MCF 10A (cell line): ENCODE data around the gene CREBBP. TPM values are rescaled to one million over a fixed set of nuclear protein-coding genes. Genes with fewer than 3 reads are reported as not detected.

Experiments
- BruUV-seq: library from RNA; stranded (reverse); fragments of 400-500 nt; replicated peaks from 2 replicates; lab custom pipeline; 2021; lab: Mats Ljungman, UMichigan
- CTCF ChIA-PET: fragments of 300-600 bp; sonication (Branson Sonifier 250); formaldehyde crosslinking; extraction: SDS; loops from one replicate; lab custom pipeline; 2021; ENCODE audit warnings: antibody characterized with exemption, inconsistent platforms; lab: Yijun Ruan, JAX
- POLR2A ChIA-PET: fragments of 300-600, 350-650 bp; sonication (Branson Sonifier 250); formaldehyde crosslinking; extraction: SDS; loops from one replicate; lab custom pipeline; 2020; ENCODE audit warnings: antibody characterized with exemption, inconsistent platforms; lab: Yijun Ruan, JAX
- DNase-seq: peaks from one replicate; pipeline ENCODE4 v3.0.0-alpha.2; 2018; ENCODE audit not compliant: unreplicated experiment
- H3K27ac Mint-ChIP-seq: one replicate; pipeline ENCODE4 v1.8.0; 2022; ENCODE audit warnings: mild to moderate bottlenecking, low read depth, mixed read lengths; ENCODE audit not compliant: unreplicated experiment
- H3K27me3 Mint-ChIP-seq: one replicate; pipeline ENCODE4 v1.8.0; 2022; ENCODE audit warnings: mixed read lengths; ENCODE audit not compliant: insufficient read depth, unreplicated experiment
- H3K36me3 Mint-ChIP-seq: one replicate; pipeline ENCODE4 v1.8.0; 2022; ENCODE audit warnings: mild to moderate bottlenecking, moderate library complexity, mixed read lengths; ENCODE audit not compliant: insufficient read depth, unreplicated experiment
- H3K4me1 Mint-ChIP-seq: one replicate; pipeline ENCODE4 v1.8.0; 2022; ENCODE audit warnings: mixed read lengths; ENCODE audit not compliant: insufficient read depth, unreplicated experiment
- H3K4me3 Mint-ChIP-seq: one replicate; pipeline ENCODE4 v1.8.0; 2022; ENCODE audit warnings: mild to moderate bottlenecking, moderate library complexity, mixed read lengths; ENCODE audit not compliant: unreplicated experiment
- H3K9me3 Mint-ChIP-seq: one replicate; pipeline ENCODE4 v1.8.0; 2022; ENCODE audit warnings: mixed read lengths; ENCODE audit not compliant: unreplicated experiment
- CTCF ChIP-seq: fragments of 200-600 bp; IDR thresholded peaks from one replicate; pipeline ENCODE4 v1.8.0; 2022; ENCODE audit warnings: antibody characterized with exemption, mild to moderate bottlenecking; ENCODE audit not compliant: unreplicated experiment
- intact Hi-C: fragments of 100-400 bp; cut with micrococcal nuclease; formaldehyde crosslinking; loops from 2 replicates; pipeline ENCODE4 v1.14.1; 2022
- total RNA-seq: library from RNA; stranded (reverse); gene quantifications from 2 replicates; pipeline ENCODE4 v1.2.3, GENCODE V29; 2022

The CREBBP gene
- total RNA-seq, 1 experiment from 2014 or later = 74.0 TPM

GRCh38 chr16:3874794-3875692, 5.5 kb downstream of the CREBBP start:
- ChIA-PET CTCF (interaction anchor here (0.6 to 1.4 kb wide), 3 partner anchors 12 to 185 kb away, joined by 3 to 5 read pairs (median 3); no protein-coding TSS in a partner anchor), POLR2A (interaction anchor here (1.3 kb wide), 1 partner anchor 18 kb away, joined by 3 read pairs; no protein-coding TSS in a partner anchor)
- TF ChIP-seq CTCF = no peak
- Mint-ChIP-seq H3K4me3 (no peak overlapping the region), H3K36me3 (no peaks in the 10 kb centered on the region), H3K9me3 (no peaks in the 10 kb centered on the region), H3K27me3 (no peaks in the 10 kb centered on the region), H3K27ac (no peak overlapping the region), H3K4me1 (peaks cover 61% of the 10 kb centered on the region)
- intact Hi-C loops = no loop called here
- no peak for DNase-seq
- no TSS peak for BruUV-seq

GRCh38 chr16:3874242-3874641, 6.3 kb downstream of the CREBBP start:
- no peaks in the 10 kb centered on the region for H3K9me3 Mint-ChIP-seq

GRCh38 chr16:3873482-3874173, 6.9 kb downstream of the CREBBP start:
- Mint-ChIP-seq H3K9me3 (no peaks in the 10 kb centered on the region), H3K36me3 (peaks cover 6% of the 10 kb centered on the region), H3K4me1 (peaks cover 61% of the 10 kb centered on the region), H3K27me3 (no peaks in the 10 kb centered on the region), H3K4me3 (no peak overlapping the region), H3K27ac (no peak overlapping the region)
- DNase-seq = no peak
- ChIA-PET POLR2A (no interaction called here), CTCF (interaction anchor here (1.0 to 1.2 kb wide), 2 partner anchors 11 to 37 kb away, joined by 3 to 4 read pairs; no protein-coding TSS in a partner anchor)
- BruUV-seq = no TSS peak
- TF ChIP-seq CTCF = no peak
- intact Hi-C loops = no loop called here

More at GRCh38 chr16:3874242-3874641, 6.3 kb downstream of the CREBBP start:
- TF ChIP-seq CTCF = no peak
- H3K4me3 Mint-ChIP-seq = no peak overlapping the region
- no peak overlapping the region for H3K27ac Mint-ChIP-seq
- peaks cover 6% of the 10 kb centered on the region for H3K36me3 Mint-ChIP-seq
- ChIA-PET POLR2A (interaction anchor here (0.5 kb wide), 1 partner anchor 157 kb away, joined by 3 read pairs; no protein-coding TSS in a partner anchor), CTCF (interaction anchor here (1.0 to 1.2 kb wide), 2 partner anchors 11 to 37 kb away, joined by 3 to 4 read pairs; no protein-coding TSS in a partner anchor)
- intact Hi-C loops = no loop called here
- H3K27me3 Mint-ChIP-seq = no peaks in the 10 kb centered on the region
- BruUV-seq = no TSS peak
- DNase-seq = no peak
- H3K4me1 Mint-ChIP-seq = peaks cover 61% of the 10 kb centered on the region
